Testis (tissue), 3 donors: ENCODE results near the gene PGK2. TPM values are rescaled to one million over a fixed set of nuclear protein-coding genes. Genes with fewer than 3 reads are reported as not detected.

Experiments
- DNase-seq: peaks from one replicate; pipeline ENCODE4 v3.0.0-alpha.2; 2019
- H3K27ac ChIP-seq, 2 donors: fragments of 200-600 bp; sonication (generic); one replicate each; pipeline ENCODE4 v1.5.1; 2019
- H3K27me3 ChIP-seq: fragments of 200-600 bp; sonication (generic); one replicate; pipeline ENCODE4 v1.5.1; 2019
- H3K36me3 ChIP-seq: fragments of 200-600 bp; sonication (generic); one replicate; pipeline ENCODE4 v1.5.1; 2017; ENCODE audit warnings: low read depth; ENCODE audit errors: missing control alignments
- H3K4me1 ChIP-seq: fragments of 200-600 bp; sonication (generic); one replicate; pipeline ENCODE4 v1.5.1; 2019
- H3K4me3 ChIP-seq, 2 donors: fragments of 200-600 bp; sonication (generic); one replicate each; pipeline ENCODE4 v1.5.1; 2017 to 2019
- H3K9me3 ChIP-seq: fragments of 200-600 bp; sonication (generic); one replicate; pipeline ENCODE4 v1.5.1; 2017
- CTCF ChIP-seq, 3 experiments: fragments of 450-650 bp in 2 of 3; fragments of 200-600 bp in 1 of 3; sonication (generic) in 1 of 3; IDR thresholded peaks; one replicate each; pipeline ENCODE4 v1.5.1; 2016 to 2019; ENCODE audit warnings: antibody characterized with exemption in 3 of 3, mild to moderate bottlenecking in 2 of 3, moderate library complexity in 1 of 3
- POLR2A ChIP-seq: fragments of 450-650 bp; IDR thresholded peaks from one replicate; pipeline ENCODE4 v1.6.1; 2017; ENCODE audit warnings: antibody characterized with exemption, mild to moderate bottlenecking, moderate library complexity
- WGBS, 2 donors: methylation state at CpG; one replicate each; pipeline ENCODE4 v1.1.5; 2018; 5-methylcytosine and 5-hydroxymethylcytosine counted together
- intact Hi-C: fragments of 100-400 bp; cut with DNase I; formaldehyde crosslinking; loops from one replicate; pipeline ENCODE4 v1.15.1; 2023; ENCODE audit warnings: low total_unique reads
- polyA plus RNA-seq: library from polyadenylated mRNA; stranded (reverse); fragments of 350-450 nt; fragmentation: Illumina TruSeq; extraction: RNeasy Lipid Tissue Mini Kit (QIAGEN cat#74804); gene quantifications from one replicate; pipeline ENCODE4 v1.2.3, GENCODE V29; 2014; ENCODE audit warnings: low read depth, low replicate concordance; ENCODE audit not compliant: insufficient read depth
- total RNA-seq, 2 donors: library from RNA; depleted of rRNA; stranded (reverse); fragments of >200 nt; gene quantifications; one replicate each; pipeline ENCODE4 v1.2.3, GENCODE V29; 2016

Gene PGK2
- total and polyA plus RNA-seq, 3 donors from 2014 or later: 73.8 to 364 (median 207) TPM

DNA sequence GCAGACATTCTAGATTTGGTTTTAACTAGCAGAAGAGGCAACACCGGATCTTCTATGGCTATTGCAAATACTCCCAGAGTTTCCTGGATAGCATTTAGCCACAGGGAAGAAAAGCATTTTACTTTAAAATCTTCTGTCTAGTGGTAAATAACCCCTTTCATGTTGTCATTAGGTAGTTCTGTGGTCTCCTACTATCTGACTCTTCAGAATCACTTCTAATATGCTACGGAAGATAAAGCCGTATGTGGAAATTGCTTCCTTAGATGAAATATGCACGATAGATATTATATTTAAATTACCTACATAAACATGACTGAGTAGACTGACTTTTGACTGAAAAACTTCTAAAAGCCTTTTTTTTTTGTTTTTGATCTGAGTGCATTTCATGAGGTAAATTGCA is 43.7 kb downstream of the PGK2 start:
- intact Hi-C loops: no loop called here
- Histone ChIP-seq H3K4me3 (no peak overlapping the region), H3K27ac (no peak overlapping the region), H3K27me3 (no peaks in the 10 kb centered on the region), H3K4me1 (no peaks in the 10 kb centered on the region), H3K9me3 (no peaks in the 10 kb centered on the region), H3K36me3 (no peaks in the 10 kb centered on the region)
- no peak for TF ChIP-seq CTCF (IDR thresholded peaks at IDR 0.05)
- no peak for TF ChIP-seq POLR2A
- DNase-seq: no peak
- 63 to 64% methylated on average over 4 of the region's 4 CpGs for WGBS, 2 donors

DNA sequence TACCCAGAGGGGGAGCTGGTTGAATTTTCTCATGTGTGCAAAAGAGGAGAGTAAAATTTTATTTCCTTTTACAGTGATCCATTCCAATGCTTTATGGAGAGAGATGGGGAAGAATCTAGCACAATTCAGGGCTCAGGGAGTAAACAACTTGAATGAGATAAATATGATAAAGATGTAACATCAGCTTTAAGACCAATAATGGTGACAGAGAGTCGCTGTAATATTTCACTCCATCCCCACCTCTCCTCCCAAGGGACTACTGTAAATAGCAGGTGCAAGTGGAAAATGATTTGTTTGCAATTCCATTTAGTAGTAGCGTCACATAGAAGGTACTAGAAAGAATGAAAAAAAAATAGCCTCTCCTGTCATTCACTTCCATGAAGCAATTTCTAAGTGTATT is 47.7 kb downstream of the PGK2 start:
- Histone ChIP-seq H3K36me3 (no peaks in the 10 kb centered on the region), H3K27ac (no peak overlapping the region), H3K4me3 (no peak overlapping the region), H3K4me1 (no peaks in the 10 kb centered on the region), H3K27me3 (no peaks in the 10 kb centered on the region), H3K9me3 (no peaks in the 10 kb centered on the region)
- TF ChIP-seq CTCF (IDR thresholded peaks at IDR 0.05) (no peak), POLR2A (no peak)
- WGBS, 2 donors: 82 to 84% methylated on average over 2 of the region's 2 CpGs
- intact Hi-C loops: no loop called here
- DNase-seq: no peak

GRCh38 chr6:49736017-49736508 is 51.0 kb downstream of the PGK2 start:
- Histone ChIP-seq H3K4me1 (no peaks in the 10 kb centered on the region), H3K36me3 (no peaks in the 10 kb centered on the region), H3K27ac (no peak overlapping the region), H3K9me3 (no peaks in the 10 kb centered on the region), H3K4me3 (no peak overlapping the region), H3K27me3 (no peaks in the 10 kb centered on the region)
- DNase-seq: no peak
- TF ChIP-seq POLR2A (no peak), CTCF (IDR thresholded peaks at IDR 0.05) (no peak)
- 48 to 56% methylated on average over 4 of the region's 4 CpGs for WGBS, 2 donors
- intact Hi-C loops: no loop called here

Other genes starting within 250 kb of the PGK2 start
- gene C6orf141, start 236.6 kb downstream of the PGK2 start, total RNA-seq: 10 to 100 TPM; 41.3 to 58.4 TPM
- gene C6orf141, start 236.6 kb downstream of the PGK2 start, polyA plus RNA-seq: 11.3 TPM
- gene RHAG, start 150.4 kb downstream of the PGK2 start, total RNA-seq: not detected
- gene RHAG, start 150.4 kb downstream of the PGK2 start, polyA plus RNA-seq: 0.42 TPM
- 100 to 1,000 TPM; 197 to 739 TPM for gene CRISP2, start 73.7 kb downstream of the PGK2 start, total RNA-seq
- gene CRISP2, start 73.7 kb downstream of the PGK2 start, polyA plus RNA-seq: 709 TPM
- under 1 TPM in 1 of 2 donors, not detected in 1; 0.12 TPM for gene CRISP3, start 42.9 kb downstream of the PGK2 start, total RNA-seq
- not detected for gene CRISP3, start 42.9 kb downstream of the PGK2 start, polyA plus RNA-seq
- gene CRISP1, start 79.2 kb upstream of the PGK2 start, total RNA-seq: under 1 TPM; 0.19 to 0.55 TPM
- 3.8 TPM for gene CRISP1, start 79.2 kb upstream of the PGK2 start, polyA plus RNA-seq
- not detected for gene DEFB114, start 176.9 kb upstream of the PGK2 start, total RNA-seq
- not detected for gene DEFB114, start 176.9 kb upstream of the PGK2 start, polyA plus RNA-seq
- not detected for gene DEFB113, start 182.3 kb upstream of the PGK2 start, total RNA-seq
- not detected for gene DEFB113, start 182.3 kb upstream of the PGK2 start, polyA plus RNA-seq
- gene DEFB110, start 234.7 kb upstream of the PGK2 start, total RNA-seq: not detected
- gene DEFB110, start 234.7 kb upstream of the PGK2 start, polyA plus RNA-seq: not detected